Measurements from ENCODE around the gene ESYT1.

DNA sequence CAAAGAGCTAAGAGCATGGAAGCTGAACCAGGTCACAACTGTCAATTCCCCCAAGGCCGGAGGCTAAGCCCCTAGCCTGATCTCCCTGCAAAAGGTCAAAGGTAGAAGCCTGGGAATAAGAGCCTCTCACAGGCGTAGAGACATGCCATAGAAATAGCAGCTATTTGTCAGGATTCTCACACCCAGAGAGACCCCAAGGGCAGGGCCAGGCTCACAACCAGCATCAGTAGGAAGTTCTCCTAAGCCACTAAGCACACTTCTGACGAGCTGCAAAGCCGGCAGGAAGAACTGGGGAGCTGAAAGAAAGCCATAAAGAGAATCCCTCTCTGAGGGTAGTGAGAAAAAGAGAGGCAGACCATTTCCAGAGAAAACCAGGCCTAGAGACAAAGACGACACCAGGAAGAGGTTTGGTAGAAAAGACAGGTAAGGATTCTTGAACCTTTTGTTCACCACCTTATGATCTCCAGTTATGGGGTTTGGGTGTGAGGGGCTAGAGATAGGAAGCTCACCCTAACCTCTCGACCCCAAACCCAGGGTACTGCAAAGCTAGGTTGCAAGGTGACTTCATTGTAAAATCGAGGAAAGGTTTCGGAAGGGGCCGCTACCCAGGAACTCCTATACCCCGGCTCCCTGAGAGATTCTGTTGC is 60.2 kb downstream of the ESYT1 start:
- TF ChIP-seq, protein P1, sequence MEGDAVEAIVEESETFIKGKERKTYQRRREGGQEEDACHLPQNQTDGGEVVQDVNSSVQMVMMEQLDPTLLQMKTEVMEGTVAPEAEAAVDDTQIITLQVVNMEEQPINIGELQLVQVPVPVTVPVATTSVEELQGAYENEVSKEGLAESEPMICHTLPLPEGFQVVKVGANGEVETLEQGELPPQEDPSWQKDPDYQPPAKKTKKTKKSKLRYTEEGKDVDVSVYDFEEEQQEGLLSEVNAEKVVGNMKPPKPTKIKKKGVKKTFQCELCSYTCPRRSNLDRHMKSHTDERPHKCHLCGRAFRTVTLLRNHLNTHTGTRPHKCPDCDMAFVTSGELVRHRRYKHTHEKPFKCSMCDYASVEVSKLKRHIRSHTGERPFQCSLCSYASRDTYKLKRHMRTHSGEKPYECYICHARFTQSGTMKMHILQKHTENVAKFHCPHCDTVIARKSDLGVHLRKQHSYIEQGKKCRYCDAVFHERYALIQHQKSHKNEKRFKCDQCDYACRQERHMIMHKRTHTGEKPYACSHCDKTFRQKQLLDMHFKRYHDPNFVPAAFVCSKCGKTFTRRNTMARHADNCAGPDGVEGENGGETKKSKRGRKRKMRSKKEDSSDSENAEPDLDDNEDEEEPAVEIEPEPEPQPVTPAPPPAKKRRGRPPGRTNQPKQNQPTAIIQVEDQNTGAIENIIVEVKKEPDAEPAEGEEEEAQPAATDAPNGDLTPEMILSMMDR (IDR thresholded peaks at IDR 0.05; ENCODE audit: low read depth, low read length, missing input control), result no peak
- TF ChIP-seq FOXA1 (IDR thresholded peaks at IDR 0.05), result no peak
- TF ChIP-seq JUND (IDR thresholded peaks at IDR 0.05), result no peak

All from liver (tissue), 3 donors.